Activated CD4-positive, alpha-beta memory T cell treated with anti-CD3 and anti-CD28 coated beads for 36 hours (primary cell): ENCODE data around the gene USP5. TPM values are rescaled to one million over a fixed set of nuclear protein-coding genes. Genes with fewer than 3 reads are reported as not detected.

Experiments used
- total RNA-seq, 2 experiments: library from RNA; stranded (reverse); gene quantifications; one replicate each; pipeline ENCODE4 v1.2.3, GENCODE V29; 2021

USP5 gene
- total RNA-seq, 2 experiments from 2014 or later = 125 to 130 TPM

Other genes with a start within 250 kb of the USP5 start
- gene CHD4, start 244.8 kb upstream of the USP5 start, total RNA-seq = 100 to 1,000 TPM; 302 to 305 TPM
- 1 to 10 TPM; 4.7 to 4.8 TPM for gene LPAR5, start 216.2 kb upstream of the USP5 start, total RNA-seq
- gene ACRBP, start 204.7 kb upstream of the USP5 start, total RNA-seq = 1 to 10 TPM in 1 of 2 experiments, under 1 TPM in 1; 0.63 to 1.2 TPM
- 10 to 100 TPM; 13.8 to 15.2 TPM for gene ING4, start 189.0 kb upstream of the USP5 start, total RNA-seq
- gene ZNF384, start 162.8 kb upstream of the USP5 start, total RNA-seq = 10 to 100 TPM; 55.3 to 56.3 TPM
- gene PIANP, start 151.3 kb upstream of the USP5 start, total RNA-seq = under 1 TPM; 0.17 to 0.44 TPM
- 10 to 100 TPM; 37.6 to 39.4 TPM for gene COPS7A, start 128.1 kb upstream of the USP5 start, total RNA-seq
- gene MLF2, start 99.0 kb upstream of the USP5 start, total RNA-seq = 100 to 1,000 TPM; 140 to 141 TPM
- gene PTMS, start 85.8 kb upstream of the USP5 start, total RNA-seq = 100 to 1,000 TPM; 104 to 109 TPM
- gene LAG3, start 79.6 kb upstream of the USP5 start, total RNA-seq = 100 to 1,000 TPM; 169 to 172 TPM
- 100 to 1,000 TPM; 290 to 300 TPM for gene CD4, start 62.6 kb upstream of the USP5 start, total RNA-seq
- under 1 TPM in 1 of 2 experiments, not detected in 1; 0.31 TPM for gene GPR162, start 30.3 kb upstream of the USP5 start, total RNA-seq
- gene P3H3, start 23.7 kb upstream of the USP5 start, total RNA-seq = 1 to 10 TPM; 2.5 to 2.7 TPM
- under 1 TPM; 0.22 to 0.78 TPM for gene GNB3, start 11.2 kb upstream of the USP5 start, total RNA-seq
- gene CDCA3, start 864 bp upstream of the USP5 start, total RNA-seq = 10 to 100 TPM; 80.3 to 87.8 TPM
- gene TPI1, start 15.4 kb downstream of the USP5 start, total RNA-seq = 1,000 to 10,000 TPM; 1,432 to 1,495 TPM
- gene SPSB2, start 21.2 kb downstream of the USP5 start, total RNA-seq = 1 to 10 TPM; 3.8 to 4.7 TPM
- 1 to 10 TPM; 6.8 to 7.8 TPM for gene LRRC23, start 52.7 kb downstream of the USP5 start, total RNA-seq
- 100 to 1,000 TPM; 185 to 193 TPM for gene ENO2, start 62.4 kb downstream of the USP5 start, total RNA-seq
- 10 to 100 TPM; 34.8 to 37.8 TPM for gene ATN1, start 75.8 kb downstream of the USP5 start, total RNA-seq
- gene RNU7-1, start 91.7 kb downstream of the USP5 start, total RNA-seq = not detected
- 100 to 1,000 TPM; 257 to 272 TPM for gene C12orf57, start 91.9 kb downstream of the USP5 start, total RNA-seq
- 100 to 1,000 TPM; 321 to 324 TPM for gene PTPN6, start 99.2 kb downstream of the USP5 start, total RNA-seq
- gene PHB2, start 118.5 kb downstream of the USP5 start, total RNA-seq = 100 to 1,000 TPM; 334 to 346 TPM
- 10 to 100 TPM; 76.5 to 81.5 TPM for gene EMG1, start 118.8 kb downstream of the USP5 start, total RNA-seq
- 10 to 100 TPM; 18.3 to 20.5 TPM for gene LPCAT3, start 166.3 kb downstream of the USP5 start, total RNA-seq
- gene C1S, start 208.6 kb downstream of the USP5 start, total RNA-seq = 1 to 10 TPM; 1.7 to 2.0 TPM
- gene C1R, start 240.3 kb downstream of the USP5 start, total RNA-seq = 1 to 10 TPM; 1.4 to 2.2 TPM